ENCODE data around the gene ALK. TPM values are rescaled to one million over a fixed set of nuclear protein-coding genes. Genes with fewer than 3 reads are reported as not detected.

Gene ALK
- total and polyA plus RNA-seq, 2 donors (not counting 1 experiment from before 2014, with no cell fraction given): not detected

GRCh38 chr2:29226808-29227207 lies 694.6 kb downstream of the ALK start:
- H3K79me2 ChIP-seq (ENCODE audit: control insufficient read depth, insufficient read depth, low read length): no peaks in the 10 kb centered on the region
- H3K4me3 ChIP-seq (ENCODE audit: control extremely low read depth in 1 of 5, extremely low read depth in 1 of 5, insufficient read depth in 1 of 5, low read depth in 2 of 5, low read length in 4 of 5): no peak overlapping the region
- Mint-ChIP-seq H3K4me1 (no peaks in the 10 kb centered on the region), H3K4me3 (no peak overlapping the region), H3K9me3 (ENCODE audit: insufficient read depth) (no peaks in the 10 kb centered on the region), H3K27me3 (peaks cover 19% of the 10 kb centered on the region), H3K27ac (no peak overlapping the region)
- WGBS (ENCODE audit: insufficient coverage): 83% methylated on average over 6 of the region's 7 CpGs
- no peak overlapping the region for H2AFZ ChIP-seq (ENCODE audit: insufficient read depth, low read depth, low read length, poor library complexity, severe bottlenecking)
- DNase-seq (no peak), ATAC-seq (ENCODE audit: low read depth) (no peak)
- H3K27me3 ChIP-seq (replicated peaks in 1 of 4; ENCODE audit: control extremely low read depth in 1 of 4, control insufficient read depth in 3 of 4, insufficient read depth in 4 of 4, low read length in 3 of 4): peaks cover 0 to under 1% (median 0%) of the 10 kb centered on the region in 4 experiments
- H3K9ac ChIP-seq (ENCODE audit: low read length): no peak overlapping the region
- H3K4me2 ChIP-seq (replicated peaks; ENCODE audit: low read depth, low read length, poor library complexity, severe bottlenecking): no peak overlapping the region
- ChIA-PET POLR2A (no interaction called here), CTCF (no interaction called here)
- no peaks in the 10 kb centered on the region for H3K9me3 ChIP-seq (ENCODE audit: control extremely low read depth in 1 of 3, control insufficient read depth in 2 of 3, insufficient read depth in 1 of 3, low read length in 2 of 3)
- no peaks in the 10 kb centered on the region for H4K20me1 ChIP-seq (ENCODE audit: control insufficient read depth, insufficient read depth, low read length, poor library complexity, severe bottlenecking)
- no peaks in the 10 kb centered on the region for H3K36me3 ChIP-seq (replicated peaks in 1 of 2; ENCODE audit: control extremely low read depth in 1 of 2, control insufficient read depth in 1 of 2, extremely low read depth in 1 of 2, insufficient read depth in 2 of 2, low read length in 1 of 2)
- no peak for TF ChIP-seq EZH2 (IDR thresholded peaks at IDR 0.05; ENCODE audit: borderline replicate concordance, insufficient read depth, low read depth, low read length, poor library complexity, severe bottlenecking)
- no peak for TF ChIP-seq CTCF (IDR thresholded peaks at IDR 0.05)
- intact Hi-C loops (cut with micrococcal nuclease): no loop called here
- no peak overlapping the region for H3K27ac ChIP-seq (ENCODE audit: low read length in 2 of 2)
- no peaks in the 10 kb centered on the region for H3K4me1 ChIP-seq (ENCODE audit: control insufficient read depth in 2 of 2, insufficient read depth in 2 of 2, low read length in 2 of 2)

DNA sequence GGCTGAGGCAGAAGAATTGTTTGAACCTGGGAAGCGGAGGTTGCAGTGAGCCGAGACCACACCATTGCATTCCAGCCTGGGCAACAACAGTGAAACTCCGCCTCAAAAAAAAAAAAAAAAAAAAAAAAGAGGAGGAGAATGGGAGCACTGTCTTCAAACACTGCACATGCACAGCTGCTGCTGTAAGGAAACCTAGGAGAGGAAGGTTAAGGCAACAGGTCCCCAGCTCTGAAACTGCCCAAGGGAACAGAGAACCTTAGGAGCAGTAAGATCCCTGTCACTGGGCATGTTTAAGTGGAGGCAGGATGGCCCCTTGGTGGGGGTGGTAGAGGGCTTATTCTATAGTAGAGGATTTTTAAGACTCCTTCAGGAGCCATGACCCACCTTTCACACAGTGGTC lies 695.0 kb downstream of the ALK start:
- ChIA-PET CTCF (no interaction called here), POLR2A (no interaction called here)
- Mint-ChIP-seq H3K4me1 (no peaks in the 10 kb centered on the region), H3K27me3 (peaks cover 19% of the 10 kb centered on the region), H3K9me3 (ENCODE audit: insufficient read depth) (no peaks in the 10 kb centered on the region), H3K4me3 (no peak overlapping the region), H3K27ac (no peak overlapping the region)
- Histone ChIP-seq H3K27ac (ENCODE audit: low read length in 2 of 2) (no peak overlapping the region), H3K36me3 (replicated peaks in 1 of 2; ENCODE audit: control extremely low read depth in 1 of 2, control insufficient read depth in 1 of 2, extremely low read depth in 1 of 2, insufficient read depth in 2 of 2, low read length in 1 of 2) (no peaks in the 10 kb centered on the region), H3K4me2 (replicated peaks; ENCODE audit: low read depth, low read length, poor library complexity, severe bottlenecking) (no peak overlapping the region), H4K20me1 (ENCODE audit: control insufficient read depth, insufficient read depth, low read length, poor library complexity, severe bottlenecking) (no peaks in the 10 kb centered on the region), H3K79me2 (ENCODE audit: control insufficient read depth, insufficient read depth, low read length) (no peaks in the 10 kb centered on the region), H2AFZ (ENCODE audit: insufficient read depth, low read depth, low read length, poor library complexity, severe bottlenecking) (no peak overlapping the region), H3K4me1 (ENCODE audit: control insufficient read depth in 2 of 2, insufficient read depth in 2 of 2, low read length in 2 of 2) (no peaks in the 10 kb centered on the region), H3K9ac (ENCODE audit: low read length) (no peak overlapping the region), H3K4me3 (ENCODE audit: control extremely low read depth in 1 of 5, extremely low read depth in 1 of 5, insufficient read depth in 1 of 5, low read depth in 2 of 5, low read length in 4 of 5) (no peak overlapping the region), H3K9me3 (ENCODE audit: control extremely low read depth in 1 of 3, control insufficient read depth in 2 of 3, insufficient read depth in 1 of 3, low read length in 2 of 3) (no peaks in the 10 kb centered on the region), H3K27me3 (replicated peaks in 1 of 4; ENCODE audit: control extremely low read depth in 1 of 4, control insufficient read depth in 3 of 4, insufficient read depth in 4 of 4, low read length in 3 of 4) (no peaks in the 10 kb centered on the region)
- ATAC-seq (ENCODE audit: low read depth) (no peak), DNase-seq (no peak)
- intact Hi-C loops (cut with micrococcal nuclease): no loop called here
- WGBS (ENCODE audit: insufficient coverage): no CpG with 5 or more reads among the region's 3 CpGs
- TF ChIP-seq EZH2 (IDR thresholded peaks at IDR 0.05; ENCODE audit: borderline replicate concordance, insufficient read depth, low read depth, low read length, poor library complexity, severe bottlenecking) (no peak), CTCF (IDR thresholded peaks at IDR 0.05) (no peak)
